Activated T-helper 2 cell treated with anti-CD3 and anti-CD28 coated beads, Interferon-gamma antibody, Interleukin-2, Interleukin-4, amounts not matched to agents 10 μg/mL and 5 μg/mL and 100 μg/mL, durations not matched to agents 14 hours and 24 hours and 36 hours (primary cell): ENCODE results near the gene NRP1. TPM values are rescaled to one million over a fixed set of nuclear protein-coding genes. Genes with fewer than 3 reads are reported as not detected.

Source experiments
- DNase-seq: peaks from one replicate; pipeline ENCODE4 v3.0.0; 2021; ENCODE audit warnings: low spot score
- H3K27ac Mint-ChIP-seq: one replicate; pipeline ENCODE4 v1.8.0; 2021; ENCODE audit warnings: mixed read lengths
- H3K27me3 Mint-ChIP-seq: one replicate; pipeline ENCODE4 v1.8.0; 2021; ENCODE audit warnings: low read depth, mixed read lengths
- H3K36me3 Mint-ChIP-seq: one replicate; pipeline ENCODE4 v1.8.0; 2021; ENCODE audit warnings: low read depth, mixed read lengths
- H3K4me1 Mint-ChIP-seq: one replicate; pipeline ENCODE4 v1.8.0; 2021; ENCODE audit warnings: low read depth, mixed read lengths
- H3K4me3 Mint-ChIP-seq: one replicate; pipeline ENCODE4 v1.8.0; 2021; ENCODE audit warnings: low read depth, mild to moderate bottlenecking, moderate library complexity, mixed read lengths
- H3K9me3 Mint-ChIP-seq: one replicate; pipeline ENCODE4 v1.8.0; 2021; ENCODE audit warnings: mixed read lengths
- intact Hi-C: fragments of 100-400 bp; cut with micrococcal nuclease; formaldehyde crosslinking; loops from one replicate; pipeline ENCODE4 v1.15.1; 2023
- total RNA-seq: library from RNA; stranded (reverse); gene quantifications from 2 replicates; pipeline ENCODE4 v1.2.3, GENCODE V29; 2022

The NRP1 gene
- total RNA-seq, 1 donor from 2014 or later = 6.1 TPM

DNA sequence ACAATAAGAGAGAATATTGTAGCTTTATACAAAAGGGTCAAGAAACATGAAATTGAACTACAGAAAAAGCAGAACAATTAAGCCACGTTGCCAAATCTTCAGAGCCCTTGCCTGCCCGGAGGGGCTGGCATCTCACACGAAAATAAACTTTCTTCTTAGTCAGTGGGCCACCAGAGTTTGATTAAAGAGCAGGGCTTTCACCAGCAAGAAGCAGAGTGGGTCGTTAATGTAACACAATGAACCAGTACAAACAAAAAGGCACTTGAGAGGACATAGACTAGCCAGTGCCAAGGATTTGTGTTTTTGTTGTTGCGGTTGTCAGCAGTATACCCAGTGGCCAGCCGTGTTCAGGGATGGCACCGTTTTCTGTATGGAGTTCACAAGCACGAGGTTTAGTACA, 155.4 kb downstream of the NRP1 start:
- Mint-ChIP-seq H3K4me1 (peaks cover 11% of the 10 kb centered on the region), H3K4me3 (no peak overlapping the region), H3K9me3 (no peaks in the 10 kb centered on the region), H3K36me3 (no peaks in the 10 kb centered on the region), H3K27me3 (peaks cover 25% of the 10 kb centered on the region), H3K27ac (no peak overlapping the region)
- intact Hi-C loops = no loop called here
- DNase-seq = no peak

DNA sequence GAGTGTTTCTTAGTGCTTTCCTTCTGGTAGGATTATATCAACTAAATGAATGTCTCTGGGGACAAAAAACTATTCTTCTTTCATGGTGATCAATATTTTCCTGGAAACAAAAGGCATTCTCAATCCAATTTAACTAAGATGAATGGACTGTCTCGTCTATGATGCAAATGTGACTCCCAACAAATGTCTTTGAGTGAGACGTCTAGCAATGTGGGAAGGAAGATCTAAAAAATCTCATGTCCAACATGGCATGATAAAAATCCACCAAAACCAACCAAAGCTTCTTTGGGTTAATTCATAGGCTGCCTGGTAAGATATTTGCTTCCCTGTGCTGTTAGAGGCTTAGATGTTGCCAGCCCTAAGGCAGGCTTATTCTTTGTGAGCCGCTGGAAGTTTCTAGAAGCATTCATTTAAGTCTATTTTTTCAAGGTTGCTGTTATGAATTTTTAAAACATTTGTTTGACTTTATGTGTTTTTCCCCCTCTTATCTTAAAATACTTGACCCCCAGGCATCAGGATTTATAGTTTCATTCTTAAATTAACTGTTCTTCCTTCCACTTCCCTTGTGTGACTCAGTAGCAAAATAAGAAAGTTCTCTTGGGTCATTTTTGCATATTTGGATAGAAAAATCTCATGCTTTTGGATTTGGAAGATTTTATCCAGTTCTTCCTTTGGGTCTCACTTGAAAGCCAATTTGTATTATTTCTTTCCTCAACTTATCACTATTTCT, 156.3 kb downstream of the NRP1 start:
- H3K36me3 Mint-ChIP-seq = no peaks in the 10 kb centered on the region
- H3K27me3 Mint-ChIP-seq = peaks cover 27% of the 10 kb centered on the region
- no peaks in the 10 kb centered on the region for H3K9me3 Mint-ChIP-seq
- no peak for DNase-seq
- H3K27ac Mint-ChIP-seq = no peak overlapping the region
- intact Hi-C loops = no loop called here
- H3K4me1 Mint-ChIP-seq = peaks cover 11% of the 10 kb centered on the region
- H3K4me3 Mint-ChIP-seq = no peak overlapping the region

DNA sequence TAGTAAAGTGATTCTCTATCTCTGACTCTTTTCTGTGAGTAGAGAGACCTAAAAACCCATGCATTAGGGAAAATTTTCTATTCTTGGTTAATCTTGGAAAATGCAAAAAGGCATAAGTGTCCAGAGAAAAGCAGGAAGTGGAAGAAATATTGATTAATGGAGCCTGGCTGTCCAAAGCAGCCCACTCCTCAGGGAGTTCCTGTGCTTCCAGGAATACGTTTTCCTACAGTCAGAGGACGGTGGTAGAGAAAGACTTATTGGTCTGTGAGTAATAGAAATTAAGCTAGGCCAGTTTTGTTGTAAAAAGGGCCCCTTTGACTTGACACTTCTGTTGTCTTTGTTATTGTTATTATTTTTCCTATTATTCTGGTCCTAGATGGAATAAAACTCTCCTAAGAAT, 157.8 kb downstream of the NRP1 start:
- Mint-ChIP-seq H3K4me1 (peaks cover 11% of the 10 kb centered on the region), H3K4me3 (no peak overlapping the region), H3K27me3 (peaks cover 29% of the 10 kb centered on the region), H3K9me3 (no peaks in the 10 kb centered on the region), H3K27ac (no peak overlapping the region), H3K36me3 (no peaks in the 10 kb centered on the region)
- DNase-seq = no peak
- intact Hi-C loops = no loop called here

- Mint-ChIP-seq H3K9me3 (no peaks in the 10 kb centered on the region), H3K4me3 (no peak overlapping the region), H3K36me3 (no peaks in the 10 kb centered on the region), H3K4me1 (peaks cover 4% of the 10 kb centered on the region), H3K27me3 (peaks cover 29% of the 10 kb centered on the region), H3K27ac (no peak overlapping the region)
- DNase-seq = no peak
- intact Hi-C loops = no loop called here
Observed at GRCh38 chr10:33174674-33175434, 159.6 kb downstream of the NRP1 start.

GRCh38 chr10:33165911-33166310, 168.6 kb downstream of the NRP1 start:
- no peaks in the 10 kb centered on the region for H3K4me1 Mint-ChIP-seq
- H3K27ac Mint-ChIP-seq = no peak overlapping the region
- H3K36me3 Mint-ChIP-seq = no peaks in the 10 kb centered on the region
- H3K27me3 Mint-ChIP-seq = peaks cover 8% of the 10 kb centered on the region
- no peak overlapping the region for H3K4me3 Mint-ChIP-seq
- intact Hi-C loops = no loop called here
- no peak for DNase-seq
- no peaks in the 10 kb centered on the region for H3K9me3 Mint-ChIP-seq

GRCh38 chr10:33164060-33164709, 170.3 kb downstream of the NRP1 start:
- peaks cover 8% of the 10 kb centered on the region for H3K27me3 Mint-ChIP-seq
- H3K4me3 Mint-ChIP-seq = no peak overlapping the region
- no peak for DNase-seq
- no peaks in the 10 kb centered on the region for H3K4me1 Mint-ChIP-seq
- no peaks in the 10 kb centered on the region for H3K9me3 Mint-ChIP-seq
- intact Hi-C loops = no loop called here
- no peak overlapping the region for H3K27ac Mint-ChIP-seq
- H3K36me3 Mint-ChIP-seq = no peaks in the 10 kb centered on the region

- no peaks in the 10 kb centered on the region for H3K27me3 Mint-ChIP-seq
- H3K27ac Mint-ChIP-seq = no peak overlapping the region
- H3K36me3 Mint-ChIP-seq = no peaks in the 10 kb centered on the region
- no peak for DNase-seq
- H3K9me3 Mint-ChIP-seq = no peaks in the 10 kb centered on the region
- intact Hi-C loops = no loop called here
- peaks cover 1% of the 10 kb centered on the region for H3K4me1 Mint-ChIP-seq
- no peak overlapping the region for H3K4me3 Mint-ChIP-seq
Observed at GRCh38 chr10:33162248-33162575, 172.3 kb downstream of the NRP1 start.

- no peaks in the 10 kb centered on the region for H3K27me3 Mint-ChIP-seq
- no peak for DNase-seq
- H3K27ac Mint-ChIP-seq = no peak overlapping the region
- H3K4me3 Mint-ChIP-seq = no peak overlapping the region
- H3K4me1 Mint-ChIP-seq = peaks cover 2% of the 10 kb centered on the region
- intact Hi-C loops = no loop called here
- no peaks in the 10 kb centered on the region for H3K9me3 Mint-ChIP-seq
- H3K36me3 Mint-ChIP-seq = no peaks in the 10 kb centered on the region
Observed at GRCh38 chr10:33161550-33162247, 172.8 kb downstream of the NRP1 start.

DNA sequence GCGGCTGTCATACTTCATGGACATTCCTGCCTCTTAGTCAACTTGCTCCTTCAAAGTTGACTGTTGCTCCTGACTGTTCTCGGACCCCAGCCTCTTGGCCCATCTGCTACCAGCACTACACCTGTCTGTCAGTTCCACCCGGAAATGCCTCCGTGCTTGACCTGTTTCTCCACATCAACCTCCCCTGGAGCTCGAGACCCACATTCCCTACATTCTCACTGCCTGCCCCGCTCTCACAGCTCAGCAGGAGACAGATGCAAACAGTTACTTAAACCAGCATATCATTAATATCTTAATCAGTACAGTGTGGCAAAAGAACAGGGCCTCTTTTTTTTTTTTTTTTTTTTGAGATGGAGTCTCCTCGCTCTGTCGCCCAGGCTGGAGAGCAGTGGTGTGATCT, 174.3 kb downstream of the NRP1 start:
- peaks cover 9% of the 10 kb centered on the region for H3K4me1 Mint-ChIP-seq
- no peaks in the 10 kb centered on the region for H3K36me3 Mint-ChIP-seq
- no peaks in the 10 kb centered on the region for H3K27me3 Mint-ChIP-seq
- no peak for DNase-seq
- no peak overlapping the region for H3K4me3 Mint-ChIP-seq
- H3K9me3 Mint-ChIP-seq = no peaks in the 10 kb centered on the region
- no peak overlapping the region for H3K27ac Mint-ChIP-seq
- intact Hi-C loops = no loop called here

- Mint-ChIP-seq H3K27ac (no peak overlapping the region), H3K36me3 (no peaks in the 10 kb centered on the region), H3K4me1 (peaks cover 36% of the 10 kb centered on the region), H3K9me3 (no peaks in the 10 kb centered on the region), H3K27me3 (no peaks in the 10 kb centered on the region), H3K4me3 (no peak overlapping the region)
- no peak for DNase-seq
- intact Hi-C loops = no loop called here
Observed at GRCh38 chr10:33157103-33157502, 177.4 kb downstream of the NRP1 start.

DNA sequence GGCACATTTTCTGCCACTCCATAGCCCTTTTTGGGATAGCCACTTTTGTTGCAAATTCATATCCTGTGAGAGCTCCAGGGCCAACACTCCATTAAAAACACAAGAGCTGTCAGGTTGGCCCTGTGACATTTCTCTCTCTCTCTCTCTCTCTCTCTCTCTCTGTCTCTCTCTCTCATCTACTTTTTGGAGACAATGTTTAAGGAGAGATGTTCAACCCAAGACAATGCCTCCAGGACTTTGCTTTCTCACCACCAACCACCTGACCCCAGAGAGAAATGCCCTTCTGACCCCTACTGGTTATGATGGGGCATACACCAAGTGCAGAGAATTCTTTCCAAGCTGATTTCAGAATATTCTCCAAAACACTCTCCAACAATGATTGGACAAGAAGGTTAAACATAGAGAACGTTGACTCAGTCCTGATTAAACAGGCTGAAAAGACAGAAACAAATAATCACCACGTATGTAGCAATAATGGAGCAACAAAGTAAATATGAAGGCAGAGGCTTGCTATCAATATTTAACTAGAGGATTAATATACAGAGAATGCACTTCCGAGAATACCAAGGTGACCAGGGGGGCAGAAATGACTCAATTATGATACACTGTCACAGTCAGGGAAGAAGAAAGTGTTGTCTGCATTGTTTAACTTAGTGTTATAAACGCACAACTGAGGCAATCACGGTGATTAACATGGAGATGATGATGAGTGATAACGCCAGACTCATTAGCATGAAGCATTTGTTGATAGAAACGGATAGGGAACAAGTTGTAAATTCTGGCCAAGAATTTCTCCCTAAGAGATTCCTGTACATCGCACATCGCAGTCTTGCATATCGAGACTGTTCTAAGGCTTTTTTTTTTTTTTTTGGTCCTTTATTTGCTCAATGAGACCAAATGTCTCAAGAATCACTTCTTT, 178.5 kb downstream of the NRP1 start:
- Mint-ChIP-seq H3K4me3 (no peak overlapping the region), H3K27ac (peak overlapping the region; percentile 44), H3K9me3 (no peaks in the 10 kb centered on the region), H3K4me1 (peaks cover 43% of the 10 kb centered on the region), H3K27me3 (no peaks in the 10 kb centered on the region), H3K36me3 (no peaks in the 10 kb centered on the region)
- DNase-seq = no peak
- intact Hi-C loops = loop anchor here (2.0 kb wide), 2 partner anchors 19 to 361 kb away; no protein-coding TSS in a partner anchor

- Mint-ChIP-seq H3K4me1 (peaks cover 53% of the 10 kb centered on the region), H3K4me3 (no peak overlapping the region), H3K9me3 (no peaks in the 10 kb centered on the region), H3K36me3 (no peaks in the 10 kb centered on the region), H3K27me3 (no peaks in the 10 kb centered on the region), H3K27ac (peak overlapping the region; percentile 10)
- intact Hi-C loops = loop anchor here (1.0 to 5.0 kb wide), 5 partner anchors 18 to 360 kb away; no protein-coding TSS in a partner anchor
- no peak for DNase-seq
Observed at GRCh38 chr10:33154590-33154989, 179.9 kb downstream of the NRP1 start.
